ENCODE data around the gene PUS3. TPM values are rescaled to one million over a fixed set of nuclear protein-coding genes. Genes with fewer than 3 reads are reported as not detected.
A peak's percentile ranks its signal among the peaks of the same experiment; 100 is the strongest.

Gene PUS3
- total RNA-seq, 1 experiment from 2014 or later: 11.9 TPM

- ATAC-seq (no peak), DNase-seq (ENCODE audit: low read depth, low spot score) (no peak)
- ChIA-PET POLR2A (no interaction called here), CTCF (interaction anchor here (1.9 kb wide), 1 partner anchor 275 kb away, joined by 6 read pairs; no protein-coding TSS in a partner anchor), RAD21 (ENCODE audit: low non-redundant PET in 1 of 2, low total read pairs in 2 of 2, uncharacterized antibody in 2 of 2, unreplicated experiment in 2 of 2) (interaction anchor here in 1 of 2 experiments (0.6 kb wide), 1 partner anchor 15 kb away, joined by 4 read pairs; the partner anchor contains the start of gene PUS3)
- Histone ChIP-seq H2AFZ (ENCODE audit: low read depth, low read length, poor library complexity, severe bottlenecking) (no peak overlapping the region), H3K9ac (ENCODE audit: low read length) (no peak overlapping the region), H3K27me3 (ENCODE audit: insufficient read depth, low read length) (peaks cover 7% of the 10 kb centered on the region; the same call in 1 of the 2 replicates), H4K20me1 (ENCODE audit: insufficient read depth) (no peaks in the 10 kb centered on the region), H3K4me2 (ENCODE audit: low read length) (no peak overlapping the region), H3K9me3 (ENCODE audit: control insufficient read depth in 1 of 2, insufficient read depth in 1 of 2, low read depth in 1 of 2, low read length in 2 of 2) (no peaks in the 10 kb centered on the region), H3K36me3 (ENCODE audit: control insufficient read depth in 1 of 2, insufficient read depth in 2 of 2, low read length in 2 of 2) (no peaks in the 10 kb centered on the region), H3K9me2 (ENCODE audit: insufficient read depth) (no peaks in the 10 kb centered on the region), H3K27ac (ENCODE audit: low read depth, low read length) (no peak overlapping the region), H3K4me1 (ENCODE audit: control insufficient read depth in 1 of 2, insufficient read depth in 2 of 2, low read length in 2 of 2) (no peaks in the 10 kb centered on the region), H3K4me3 (replicated peaks in 1 of 2; ENCODE audit: low read depth in 1 of 2, low read length in 2 of 2) (no peak overlapping the region), H3K79me2 (ENCODE audit: insufficient read depth, low read length) (no peaks in the 10 kb centered on the region)
- intact Hi-C loops (cut with micrococcal nuclease): no loop called here
- BruUV-seq (replicated peaks): no TSS peak
- TF ChIP-seq JUND (IDR thresholded peaks at IDR 0.05) (no peak), CTCF (IDR thresholded peaks at IDR 0.05 in 2 of 3, conservative IDR thresholded peaks at IDR 0.05 in 1 of 3; ENCODE audit: borderline replicate concordance in 1 of 3, insufficient read depth in 1 of 3, low read depth in 2 of 3, low read length in 2 of 3) (peak in 1 of 3 experiments; percentile 27; a peak in 2 of 6 replicates)
These were observed 15.3 kb upstream of the PUS3 start for GRCh38 chr11:125918140-125918840.

- ChIA-PET RAD21 (ENCODE audit: low non-redundant PET in 1 of 2, low total read pairs in 2 of 2, uncharacterized antibody in 2 of 2, unreplicated experiment in 2 of 2) (no interaction called here), POLR2A (no interaction called here), CTCF (no interaction called here)
- Histone ChIP-seq H3K9me3 (ENCODE audit: control insufficient read depth in 1 of 2, insufficient read depth in 1 of 2, low read depth in 1 of 2, low read length in 2 of 2) (no peaks in the 10 kb centered on the region), H2AFZ (ENCODE audit: low read depth, low read length, poor library complexity, severe bottlenecking) (no peak overlapping the region), H3K4me3 (replicated peaks in 1 of 2; ENCODE audit: low read depth in 1 of 2, low read length in 2 of 2) (no peak overlapping the region), H3K4me1 (ENCODE audit: control insufficient read depth in 1 of 2, insufficient read depth in 2 of 2, low read length in 2 of 2) (no peaks in the 10 kb centered on the region), H3K27ac (ENCODE audit: low read depth, low read length) (no peak overlapping the region), H3K27me3 (ENCODE audit: insufficient read depth, low read length) (peaks cover 7% of the 10 kb centered on the region; the same call in 1 of the 2 replicates), H3K9ac (ENCODE audit: low read length) (no peak overlapping the region), H3K36me3 (ENCODE audit: control insufficient read depth in 1 of 2, insufficient read depth in 2 of 2, low read length in 2 of 2) (no peaks in the 10 kb centered on the region), H3K4me2 (ENCODE audit: low read length) (no peak overlapping the region), H3K79me2 (ENCODE audit: insufficient read depth, low read length) (no peaks in the 10 kb centered on the region), H4K20me1 (ENCODE audit: insufficient read depth) (no peaks in the 10 kb centered on the region), H3K9me2 (ENCODE audit: insufficient read depth) (no peaks in the 10 kb centered on the region)
- ATAC-seq (no peak), DNase-seq (ENCODE audit: low read depth, low spot score) (no peak)
- intact Hi-C loops (cut with micrococcal nuclease): no loop called here
- BruUV-seq (replicated peaks): no TSS peak
- TF ChIP-seq CEBPB (IDR thresholded peaks at IDR 0.05; ENCODE audit: low read depth) (no peak), FOSL1 (IDR thresholded peaks at IDR 0.05; ENCODE audit: low read depth) (no peak), ZFX (IDR thresholded peaks at IDR 0.05) (no peak), CTCF (IDR thresholded peaks at IDR 0.05 in 2 of 3, conservative IDR thresholded peaks at IDR 0.05 in 1 of 3; ENCODE audit: borderline replicate concordance in 1 of 3, insufficient read depth in 1 of 3, low read depth in 2 of 3, low read length in 2 of 3) (no peak), ATF3 (IDR thresholded peaks at IDR 0.05) (no peak), REST (IDR thresholded peaks at IDR 0.05; ENCODE audit: low read depth) (no peak), POLR2A (IDR thresholded peaks at IDR 0.05; ENCODE audit: borderline replicate concordance, extremely low read depth, insufficient read depth, insufficient read length) (no peak), EZH2phosphoT487 (IDR thresholded peaks at IDR 0.05; ENCODE audit: borderline replicate concordance) (no peak), SIN3A (IDR thresholded peaks at IDR 0.05; ENCODE audit: low read depth) (no peak)
These were observed 13.8 kb upstream of the PUS3 start for GRCh38 chr11:125916683-125917347.

Data from HCT116 (cell line).